K562 (cell line): ENCODE results near the gene PTPRG. TPM values are rescaled to one million over a fixed set of nuclear protein-coding genes. Genes with fewer than 3 reads are reported as not detected.

Source experiments
- ATAC-seq: fragments of 200-7000 bp; cut with Tn5 transposase; 3 replicates; pipeline ENCODE4 v1.9.1; 2020; ENCODE audit warnings: moderate library complexity
- BruUV-seq: library from RNA; stranded (reverse); fragments of 400-500 nt; replicated peaks from 2 replicates; lab custom pipeline; 2021; lab: Mats Ljungman, UMichigan
- CTCF ChIA-PET: fragments of 300-600 bp; formaldehyde crosslinking; extraction: SDS; loops from one replicate; lab custom pipeline; 2021; ENCODE audit warnings: low intra/inter-chr PET ratio; lab: Yijun Ruan, JAX
- POLR2A ChIA-PET: fragments of 300-600, 350-650 bp; sonication (Branson Sonifier 250); formaldehyde crosslinking; extraction: SDS; loops from one replicate; lab custom pipeline; 2021; ENCODE audit warnings: antibody characterized with exemption, inconsistent platforms; lab: Yijun Ruan, JAX
- DNase-seq, 4 experiments: peaks; one replicate each; pipeline versions ENCODE4 v3.0.0 to v3.0.0-alpha.2; 2011 to 2018; ENCODE audit warnings: low spot score in 3 of 4, mixed read lengths in 3 of 4; ENCODE audit errors: extremely low read depth in 1 of 4
- FAIRE-seq: peaks from 2 replicates; lab custom pipeline; 2011; peaks lifted over from hg19 to GRCh38; lab: Jason Lieb, UNC
- H2AFZ ChIP-seq: 2 replicates; pipeline ENCODE4 v1.6.0; 2011; ENCODE audit warnings: low read depth, low read length, control low read depth, inconsistent platforms
- H3K27ac ChIP-seq: fragments of 200-600 bp; 3 replicates; pipeline ENCODE4 v1.8.0; 2011; ENCODE audit warnings: low read depth, mild to moderate bottlenecking, control low read depth, inconsistent platforms, low read length, moderate library complexity, mixed read lengths; ENCODE audit errors: extremely low read depth
- H3K27me3 ChIP-seq, 2 experiments: fragments of 300-600 bp in 1 of 2; 2 replicates in 1 of 2; 3 replicates in 1 of 2; pipeline versions ENCODE4 v1.6.0 to v1.8.0; 2011; ENCODE audit warnings: inconsistent platforms in 2 of 2, low read length in 2 of 2, mild to moderate bottlenecking in 1 of 2, mixed read lengths in 1 of 2, moderate library complexity in 1 of 2; ENCODE audit not compliant: control insufficient read depth in 2 of 2, insufficient read depth in 2 of 2
- H3K36me3 ChIP-seq: fragments of 300-600 bp; 3 replicates; pipeline ENCODE4 v1.8.0; 2011; ENCODE audit warnings: mild to moderate bottlenecking, low read length, inconsistent platforms; ENCODE audit not compliant: control insufficient read depth, insufficient read depth
- H3K4me1 ChIP-seq, 2 experiments: fragments of 200-600 bp in 1 of 2; replicated peaks in 1 of 2; 2 replicates in 1 of 2; 3 replicates in 1 of 2; pipeline versions ENCODE4 v1.5.1 to v1.8.0; 2011; ENCODE audit warnings: inconsistent platforms in 2 of 2, low read length in 2 of 2, mild to moderate bottlenecking in 1 of 2, mixed read lengths in 1 of 2, moderate library complexity in 1 of 2; ENCODE audit not compliant: control insufficient read depth in 2 of 2, insufficient read depth in 2 of 2
- H3K4me2 ChIP-seq: 2 replicates; pipeline ENCODE4 v1.6.1; 2011; ENCODE audit warnings: low read length, control low read depth, inconsistent platforms, mixed read lengths; ENCODE audit not compliant: insufficient read depth
- H3K4me3 ChIP-seq: fragments of 200-600 bp; sonication (generic), shearing (Covaris generic); 2 replicates; pipeline ENCODE4 v1.5.1; 2016; ENCODE audit warnings: control low read depth, inconsistent platforms
- H3K79me2 ChIP-seq: fragments of 200-600 bp; 3 replicates; pipeline ENCODE4 v1.8.0; 2011; ENCODE audit warnings: low read length, inconsistent platforms; ENCODE audit not compliant: control insufficient read depth, insufficient read depth
- H3K9ac ChIP-seq, 2 experiments: 2 replicates each; pipeline versions ENCODE4 v1.6.0 to v1.6.1; 2011; ENCODE audit warnings: low read depth in 2 of 2, low read length in 2 of 2, control low read depth in 1 of 2, inconsistent platforms in 1 of 2, mild to moderate bottlenecking in 1 of 2, mixed read lengths in 1 of 2; ENCODE audit not compliant: insufficient read depth in 1 of 2
- H3K9me1 ChIP-seq: one replicate; pipeline ENCODE4 v1.6.0; 2011; ENCODE audit warnings: inconsistent platforms, mild to moderate bottlenecking, low read length, moderate library complexity; ENCODE audit not compliant: control insufficient read depth, insufficient read depth
- H3K9me3 ChIP-seq: replicated peaks from 2 replicates; pipeline ENCODE4 v1.5.1; 2011; ENCODE audit warnings: low read depth, low read length, inconsistent platforms; ENCODE audit not compliant: control insufficient read depth, insufficient read depth
- H4K20me1 ChIP-seq: replicated peaks from 2 replicates; pipeline ENCODE4 v1.6.1; 2011; ENCODE audit warnings: low read length, inconsistent platforms, mixed read lengths; ENCODE audit not compliant: control insufficient read depth, insufficient read depth
- BHLHE40 ChIP-seq: IDR thresholded peaks from 2 replicates; pipeline ENCODE4 v1.6.1; 2011; ENCODE audit warnings: low read length, improper control_type of control experiment
- HLTF ChIP-seq: fragments of 450-650 bp; IDR thresholded peaks from 2 replicates; pipeline ENCODE4 v1.6.1; 2016
- IFI16 ChIP-seq: fragments of 250-450 bp; sonication (Bioruptor Pico); IDR thresholded peaks from 2 replicates; pipeline ENCODE4 v2.1.2; 2022; ENCODE audit warnings: mild to moderate bottlenecking, inconsistent platforms
- ZFPM2 ChIP-seq: fragments of 250-450 bp; sonication (Bioruptor Pico); IDR thresholded peaks from 2 replicates; pipeline ENCODE4 v1.5.1; 2022; ENCODE audit warnings: mild to moderate bottlenecking
- WGBS: fragments of 100-300 bp; shearing (Covaris generic); methylation state at CpG from one replicate; pipeline ENCODE4 v1.1.6; 2016; ENCODE audit warnings: low coverage, mixed read lengths; ENCODE audit not compliant: insufficient coverage; ENCODE audit errors: missing lambda C conversion rate; 5-methylcytosine and 5-hydroxymethylcytosine counted together
- in situ Hi-C: fragments of 300-500 bp; cut with MboI; formaldehyde crosslinking; loops from 4 replicates; pipeline ENCODE4 v1.15.0; 2018; ENCODE audit warnings: inconsistent platforms, mixed read lengths
- intact Hi-C: fragments of 100-400 bp; cut with micrococcal nuclease; formaldehyde crosslinking; loops from 2 replicates; pipeline ENCODE4 v1.14.2; 2022
- polyA plus RNA-seq, 8 experiments: library from polyadenylated mRNA; depleted of rRNA in 4 of 8; stranded (reverse) in 5 of 8; unstranded in 3 of 8; fragments of >200 nt; fragmentation: Nextera tagmentation in 2 of 8; fragmentation: Illumina TruSeq in 1 of 8; extraction: Ambion mirVana in 2 of 8; extraction: Trizol in 1 of 8; gene quantifications; 2 replicates each; pipeline versions ENCODE4 v1.2.1 to v1.2.3, GENCODE V29; 2011 to 2014; ENCODE audit warnings: inconsistent platforms in 1 of 8, missing spikeins in 1 of 8
- total RNA-seq, 7 experiments: library from RNA; depleted of rRNA in 6 of 7; stranded (reverse); fragments of >200 nt in 6 of 7; fragmentation: Illumina TruSeq in 2 of 7; extraction: Trizol in 2 of 7; gene quantifications; 2 replicates each; pipeline versions ENCODE4 v1.2.1 to v1.2.3, GENCODE V29; 2011 to 2021; ENCODE audit warnings: low replicate concordance in 1 of 7
- TF ChIP-seq, protein P1 (sequence below): fragments of 450-650 bp; IDR thresholded peaks from 2 replicates; pipeline ENCODE4 v1.6.1; 2016; ENCODE audit warnings: mild to moderate bottlenecking

The PTPRG gene
- total and polyA plus RNA-seq, 9 of the 15 experiments (the other 6 are each of a cell fraction or from before 2014, with no cell fraction given): 0.16 TPM; not detected in 8

DNA sequence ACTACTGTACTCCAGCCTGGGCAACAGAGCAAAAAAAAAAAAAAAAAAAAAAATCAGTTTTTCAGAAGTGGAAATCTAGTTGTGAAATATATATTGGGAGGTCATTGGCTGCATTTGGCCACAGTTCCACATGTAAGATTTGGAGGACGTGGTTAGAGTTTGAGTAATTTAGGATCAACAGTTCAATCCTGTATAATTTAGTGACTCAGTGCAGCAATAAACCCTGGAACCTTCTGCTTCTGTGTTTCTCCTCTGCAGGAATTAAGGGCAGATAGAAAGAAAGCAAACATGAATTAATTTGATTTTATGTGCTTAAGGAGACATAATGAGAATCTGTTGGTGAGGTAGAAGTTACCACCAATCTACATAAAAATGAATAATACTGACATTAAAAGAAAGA, 347.0 kb downstream of the PTPRG start (continued):
- TF ChIP-seq, protein P1, sequence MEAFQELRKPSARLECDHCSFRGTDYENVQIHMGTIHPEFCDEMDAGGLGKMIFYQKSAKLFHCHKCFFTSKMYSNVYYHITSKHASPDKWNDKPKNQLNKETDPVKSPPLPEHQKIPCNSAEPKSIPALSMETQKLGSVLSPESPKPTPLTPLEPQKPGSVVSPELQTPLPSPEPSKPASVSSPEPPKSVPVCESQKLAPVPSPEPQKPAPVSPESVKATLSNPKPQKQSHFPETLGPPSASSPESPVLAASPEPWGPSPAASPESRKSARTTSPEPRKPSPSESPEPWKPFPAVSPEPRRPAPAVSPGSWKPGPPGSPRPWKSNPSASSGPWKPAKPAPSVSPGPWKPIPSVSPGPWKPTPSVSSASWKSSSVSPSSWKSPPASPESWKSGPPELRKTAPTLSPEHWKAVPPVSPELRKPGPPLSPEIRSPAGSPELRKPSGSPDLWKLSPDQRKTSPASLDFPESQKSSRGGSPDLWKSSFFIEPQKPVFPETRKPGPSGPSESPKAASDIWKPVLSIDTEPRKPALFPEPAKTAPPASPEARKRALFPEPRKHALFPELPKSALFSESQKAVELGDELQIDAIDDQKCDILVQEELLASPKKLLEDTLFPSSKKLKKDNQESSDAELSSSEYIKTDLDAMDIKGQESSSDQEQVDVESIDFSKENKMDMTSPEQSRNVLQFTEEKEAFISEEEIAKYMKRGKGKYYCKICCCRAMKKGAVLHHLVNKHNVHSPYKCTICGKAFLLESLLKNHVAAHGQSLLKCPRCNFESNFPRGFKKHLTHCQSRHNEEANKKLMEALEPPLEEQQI: no peak

DNA sequence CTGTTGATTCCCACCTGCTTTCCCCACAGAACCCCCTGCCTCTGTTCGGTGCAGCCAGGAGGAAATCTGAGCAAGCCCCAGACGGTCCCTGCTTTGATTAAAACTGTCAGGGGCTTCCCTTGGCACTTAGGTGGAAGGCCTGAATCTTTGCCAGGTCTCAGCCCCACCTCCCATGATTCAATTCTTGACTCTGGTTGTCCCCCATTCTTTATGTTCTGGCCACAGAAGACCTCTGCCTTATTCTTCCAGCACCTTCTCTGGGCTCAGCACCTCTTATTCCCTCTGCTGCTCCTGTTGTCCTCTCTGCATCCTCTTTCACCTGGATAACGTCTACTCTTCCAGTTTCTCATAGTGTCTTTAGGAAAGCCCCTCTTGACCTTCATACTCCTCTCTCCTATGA, 349.4 kb downstream of the PTPRG start:
- no peak overlapping the region for H3K4me2 ChIP-seq
- in situ Hi-C loops (no loop called here), intact Hi-C loops (no loop called here)
- ATAC-seq (no peak), DNase-seq (no peak), FAIRE-seq (no peak)
- H3K9me3 ChIP-seq: no peaks in the 10 kb centered on the region
- 0% methylated on average over 3 of the region's 3 CpGs for WGBS
- H3K9me1 ChIP-seq: no peaks in the 10 kb centered on the region
- POLR2A ChIA-PET: no interaction called here
- no peak overlapping the region for H3K4me3 ChIP-seq
- CTCF ChIA-PET: no interaction called here
- no peaks in the 10 kb centered on the region for H4K20me1 ChIP-seq
- no peaks in the 10 kb centered on the region for H3K4me1 ChIP-seq
- H3K36me3 ChIP-seq: no peaks in the 10 kb centered on the region
- H3K9ac ChIP-seq: no peak overlapping the region
- no peak overlapping the region for H2AFZ ChIP-seq
- H3K27me3 ChIP-seq: no peaks in the 10 kb centered on the region
- BruUV-seq: no TSS peak
- no peak for TF ChIP-seq BHLHE40
- no peak for TF ChIP-seq ZFPM2 (CRISPR knock-in tag)
- TF ChIP-seq HLTF: no peak
- no peak for TF ChIP-seq IFI16 (CRISPR knock-in tag)
- H3K27ac ChIP-seq: no peak overlapping the region
- no peaks in the 10 kb centered on the region for H3K79me2 ChIP-seq
